GM18870 (cell line): ENCODE results near the gene ARAP3.

Source experiments
- ATAC-seq: cut with Tn5 transposase; IDR thresholded peaks from one replicate; pipeline ENCODE4 v1.9.1; 2021; ENCODE audit warnings: moderate library complexity; ENCODE audit not compliant: unreplicated experiment

ARAP3 gene

DNA sequence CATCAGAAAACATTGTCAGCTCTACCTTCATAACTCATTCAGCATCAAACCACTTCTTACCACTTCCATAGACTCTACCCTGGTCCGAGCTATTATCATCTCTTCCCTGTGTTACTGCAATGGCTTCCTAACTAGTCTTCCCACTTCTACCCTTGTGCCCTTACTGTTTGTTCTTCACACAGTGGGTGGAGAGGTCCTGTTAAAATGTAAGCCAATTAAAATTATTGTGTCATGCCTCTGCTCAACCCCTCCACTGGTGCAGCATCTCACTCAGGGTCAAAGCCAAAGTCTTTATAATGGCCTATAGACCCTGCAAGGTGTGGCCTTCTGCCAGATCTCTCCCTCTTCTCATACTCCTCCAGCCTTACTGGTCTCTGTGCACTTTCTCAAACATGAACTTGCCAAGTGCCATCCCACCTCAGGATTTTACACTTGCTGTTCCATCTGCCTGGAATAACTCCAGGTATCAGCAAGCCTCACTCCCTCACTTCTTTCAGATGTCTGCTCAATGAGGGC, 22.8 kb upstream of the ARAP3 start:
- ATAC-seq, result no peak

DNA sequence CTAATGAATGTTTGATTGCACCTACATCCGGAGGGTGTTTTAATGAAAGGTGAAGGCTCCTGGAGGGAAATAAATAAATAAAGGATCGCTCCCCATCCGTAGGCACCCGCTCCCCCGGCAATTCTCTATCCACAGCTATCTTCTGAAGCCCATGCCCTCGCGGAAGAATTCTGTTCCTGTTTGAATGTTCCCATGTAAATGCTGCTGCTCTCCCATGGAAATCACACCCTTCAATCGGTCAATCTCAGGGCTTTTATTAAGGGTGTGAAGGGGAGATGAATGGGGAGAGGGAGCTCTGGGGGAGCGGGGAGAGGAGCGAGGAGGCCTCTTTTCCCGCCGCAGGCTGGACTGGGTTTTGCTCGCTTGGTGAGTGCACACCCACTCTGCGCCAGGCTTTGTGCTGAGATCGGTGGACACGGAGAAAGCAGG, 21.1 kb upstream of the ARAP3 start:
- ATAC-seq, result no peak

- no peak for ATAC-seq
Observed at GRCh38 chr5:141701360-141702119, 19.5 kb upstream of the ARAP3 start.

- no peak for ATAC-seq
Observed at GRCh38 chr5:141697586-141697985, 15.6 kb upstream of the ARAP3 start.

DNA sequence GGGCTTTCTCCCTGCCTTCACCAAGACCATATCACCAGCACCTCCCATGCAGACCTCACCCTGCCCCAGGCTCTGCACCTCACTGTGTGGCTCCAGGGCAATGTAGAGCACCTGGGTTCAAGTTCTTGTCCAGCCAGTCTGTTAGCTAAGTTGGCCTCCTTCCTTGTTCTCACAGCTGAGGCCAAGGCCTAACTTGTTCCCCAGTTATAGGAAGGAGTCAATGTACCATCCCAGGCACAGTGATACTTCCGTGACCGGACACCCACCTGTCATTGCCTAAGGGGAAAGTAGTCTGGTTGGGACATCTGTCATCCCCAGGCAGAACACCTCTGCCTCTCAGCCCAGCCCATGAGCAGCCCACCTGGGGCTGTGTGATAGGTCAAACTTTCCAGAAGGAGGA, 14.4 kb upstream of the ARAP3 start:
- no peak for ATAC-seq

GRCh38 chr5:141695627-141696215, 13.7 kb upstream of the ARAP3 start:
- ATAC-seq, result no peak

- ATAC-seq, result no peak
Observed at GRCh38 chr5:141694479-141694878, 12.4 kb upstream of the ARAP3 start.

DNA sequence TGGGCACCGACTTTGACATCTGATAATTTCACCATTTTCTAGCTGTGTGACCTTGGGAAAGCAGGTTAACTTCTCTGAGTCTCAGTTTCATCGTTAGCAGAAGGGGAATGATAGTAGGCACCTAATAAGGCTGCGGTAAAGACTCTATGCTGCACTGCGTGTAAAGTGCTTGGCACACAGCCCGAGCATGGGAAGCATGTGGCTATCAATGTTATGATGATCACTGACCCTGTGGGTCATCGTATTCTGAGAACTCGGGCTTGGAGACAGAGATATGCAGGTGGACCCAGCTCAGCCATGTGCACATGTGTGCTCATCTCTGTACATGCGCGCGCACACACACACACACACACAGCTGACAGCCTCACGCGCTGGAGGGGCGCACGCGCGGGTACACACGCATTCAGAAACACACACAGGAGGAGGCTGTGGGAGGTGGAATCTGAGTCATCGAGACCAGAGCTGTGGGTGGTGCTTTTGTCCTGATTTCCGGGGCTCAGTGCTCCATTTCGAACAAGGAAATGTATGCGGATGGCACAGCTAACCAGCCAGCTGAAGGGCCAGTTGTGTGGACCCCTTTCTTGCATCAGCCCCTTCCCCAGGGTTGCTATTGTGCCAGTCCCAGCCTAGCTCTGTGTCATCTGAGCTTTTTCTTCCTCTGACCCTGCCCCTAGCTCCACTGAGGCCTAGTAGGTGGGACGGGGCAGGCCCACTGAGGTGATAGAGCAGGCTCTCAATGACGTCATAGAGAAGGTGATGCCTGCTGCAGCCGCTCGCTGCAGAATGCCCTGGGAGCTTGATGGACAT, 11.1 kb upstream of the ARAP3 start:
- no peak for ATAC-seq

- ATAC-seq, result no peak
Observed at GRCh38 chr5:141692533-141692888, 10.5 kb upstream of the ARAP3 start.

DNA sequence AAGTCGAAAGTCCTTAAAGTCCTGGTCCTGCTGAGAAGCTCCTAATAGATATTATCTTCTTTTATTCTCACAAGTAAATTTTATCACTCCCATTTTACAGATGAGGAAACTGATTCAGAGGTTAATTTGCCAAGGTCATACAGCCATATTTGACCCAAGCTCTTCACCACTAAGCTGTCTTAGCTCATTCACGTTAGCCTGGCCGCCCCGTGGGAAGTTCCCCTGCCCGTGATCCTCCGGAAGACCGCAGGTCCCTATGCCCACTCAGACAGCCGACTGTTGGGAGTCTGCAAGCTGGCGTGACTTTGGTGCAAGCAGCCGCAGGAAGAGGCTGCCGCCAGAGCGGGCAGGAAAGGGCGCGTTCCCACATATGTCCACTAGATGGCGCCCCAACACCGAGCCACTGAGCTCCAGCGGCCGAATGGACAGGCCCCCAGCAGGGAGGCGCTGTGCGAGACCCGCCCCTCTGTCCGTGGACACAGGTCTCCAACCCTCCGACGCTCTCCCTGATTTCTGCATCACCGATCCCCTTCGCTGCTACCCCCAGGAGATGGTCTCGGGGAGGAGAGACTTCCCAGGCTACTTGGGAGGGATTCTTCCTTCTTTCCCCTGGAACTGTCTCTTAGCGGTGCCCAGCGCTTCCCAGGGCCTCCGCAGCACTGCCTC, 10.0 kb upstream of the ARAP3 start:
- ATAC-seq, result peak; percentile 72

DNA sequence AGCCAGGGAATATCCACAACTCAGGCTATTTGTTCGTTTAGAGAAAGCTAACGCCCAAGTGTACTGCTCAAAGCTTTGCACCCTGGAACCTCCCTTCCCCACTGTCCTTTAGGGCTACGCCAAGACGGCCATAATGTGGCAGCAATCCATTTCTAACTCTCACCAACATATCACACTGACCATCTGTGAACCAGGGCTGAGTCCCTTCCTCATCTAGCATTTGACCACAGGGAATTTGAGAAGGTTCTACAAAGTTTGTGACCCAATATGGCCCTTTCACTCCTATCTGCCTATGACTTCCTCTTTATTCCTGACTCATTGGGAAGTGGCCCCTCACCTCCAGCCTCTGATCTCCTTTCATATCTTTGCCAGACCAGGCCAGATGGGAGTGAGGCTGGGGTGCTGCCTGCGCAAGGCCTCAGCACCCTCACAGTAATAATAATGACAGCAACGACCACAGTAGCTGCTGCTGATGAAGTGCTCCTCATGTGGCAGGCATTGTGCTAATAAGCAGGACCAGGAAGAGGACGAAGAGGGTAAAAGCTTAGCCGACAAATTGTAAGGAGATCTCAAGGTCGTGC, 9.3 kb upstream of the ARAP3 start:
- ATAC-seq, result no peak

DNA sequence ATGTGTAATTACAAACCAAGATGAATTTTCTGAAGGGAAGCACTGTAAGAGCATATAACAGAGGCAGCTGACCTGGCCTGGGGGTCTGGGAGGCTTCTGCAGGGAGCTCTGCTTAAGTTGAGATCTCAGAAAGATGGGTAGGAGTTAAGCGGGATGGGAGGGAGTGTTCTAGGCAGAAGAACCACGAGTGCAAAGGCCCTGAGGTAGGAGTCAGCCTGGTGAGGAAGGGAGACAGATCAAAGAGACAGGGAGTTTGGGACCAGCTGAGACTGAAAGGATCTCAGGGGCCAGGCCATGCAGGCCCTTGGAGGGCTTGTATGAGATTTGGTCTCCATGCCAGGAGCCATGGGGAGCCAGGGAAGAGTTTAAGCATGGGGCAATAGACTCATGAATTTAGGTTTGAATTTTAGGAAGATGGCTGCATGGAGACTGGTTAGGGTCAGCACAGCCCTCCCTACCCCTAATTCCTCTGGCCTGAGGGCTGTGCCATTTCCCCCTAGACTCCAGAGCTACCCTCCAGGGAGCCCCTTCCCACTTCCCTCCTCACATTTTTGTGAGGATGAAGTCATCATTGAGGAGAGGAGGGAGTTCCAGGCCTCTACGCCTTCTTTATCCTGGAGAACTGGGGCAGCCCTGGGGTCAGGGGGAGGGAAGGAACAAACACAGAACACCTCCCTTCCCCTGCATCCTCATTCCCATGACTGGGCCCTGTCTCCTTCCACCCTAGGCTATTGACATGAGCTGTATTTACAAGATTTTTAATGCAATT, 4.8 kb upstream of the ARAP3 start:
- no peak for ATAC-seq

- ATAC-seq, result no peak
Observed at GRCh38 chr5:141685591-141685990, 3.6 kb upstream of the ARAP3 start.

DNA sequence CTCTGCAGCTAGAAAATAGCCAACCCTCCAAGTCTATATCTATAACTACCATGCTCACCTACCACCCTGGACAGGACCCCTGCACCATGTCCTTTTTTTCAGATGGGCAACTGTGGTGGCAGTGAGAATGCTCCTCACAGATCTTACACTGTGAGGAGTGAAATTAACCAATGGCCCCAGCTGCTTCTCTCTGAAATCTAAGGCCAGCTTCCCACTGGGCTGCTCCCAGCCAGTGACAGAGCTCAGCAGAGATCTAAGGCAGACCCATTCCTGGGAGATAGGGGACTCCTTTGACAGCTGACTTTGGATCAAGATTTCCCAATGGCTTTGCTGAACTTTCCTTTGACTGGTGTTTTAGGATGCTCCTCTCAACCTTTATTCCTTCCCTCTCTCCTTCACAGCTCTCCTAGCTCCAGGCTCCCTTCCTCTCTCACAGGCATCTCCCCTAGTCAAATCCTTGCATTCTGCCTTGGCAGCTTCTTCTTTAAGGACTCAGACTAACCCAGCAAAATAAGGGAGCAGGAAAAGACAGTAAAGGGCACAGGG, 1.6 kb upstream of the ARAP3 start:
- ATAC-seq, result no peak

GRCh38 chr5:141681295-141681694, 735 bp downstream of the ARAP3 start:
- ATAC-seq, result no peak

GRCh38 chr5:141680751-141681201, 1.3 kb downstream of the ARAP3 start:
- no peak for ATAC-seq

DNA sequence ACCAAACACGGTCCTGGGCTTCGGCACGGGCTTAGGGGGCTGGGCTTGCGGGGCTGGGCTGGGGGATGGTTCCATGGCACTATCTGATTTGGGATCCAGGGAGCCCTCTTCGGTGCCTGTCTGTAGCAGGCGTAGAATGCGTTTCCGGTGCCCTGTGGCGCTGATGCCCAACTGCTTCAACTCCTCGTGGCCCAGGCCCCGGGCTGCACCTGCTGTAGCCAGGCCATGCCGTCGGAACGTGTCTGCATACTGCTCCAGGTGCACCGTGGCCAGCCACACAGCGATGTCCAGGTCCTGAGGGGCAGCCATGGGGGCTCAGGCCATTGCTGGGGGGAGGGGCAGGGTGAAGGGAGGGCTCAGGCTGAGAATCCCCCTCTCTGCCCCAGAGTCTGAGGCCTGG, 1.9 kb downstream of the ARAP3 start:
- ATAC-seq, result no peak

DNA sequence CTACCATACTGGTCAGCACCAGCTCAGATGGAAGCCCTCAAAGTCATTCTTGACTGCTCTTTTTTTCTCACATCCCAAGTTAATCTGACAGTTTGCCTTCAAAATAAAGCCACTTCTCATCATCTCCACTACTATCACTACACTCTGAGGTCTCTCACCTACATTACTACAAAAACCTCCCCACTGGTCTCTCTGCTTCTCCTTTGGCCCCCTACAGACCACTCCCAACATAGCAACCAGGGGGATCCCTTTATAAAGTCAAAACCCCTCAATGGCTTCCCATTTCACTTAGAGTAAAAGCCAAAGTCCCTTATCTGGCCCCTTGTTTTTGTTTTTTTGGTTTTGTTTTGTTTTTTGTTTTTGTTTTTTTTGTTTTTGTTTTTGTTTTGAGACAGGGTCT, 4.6 kb downstream of the ARAP3 start:
- ATAC-seq, result no peak

DNA sequence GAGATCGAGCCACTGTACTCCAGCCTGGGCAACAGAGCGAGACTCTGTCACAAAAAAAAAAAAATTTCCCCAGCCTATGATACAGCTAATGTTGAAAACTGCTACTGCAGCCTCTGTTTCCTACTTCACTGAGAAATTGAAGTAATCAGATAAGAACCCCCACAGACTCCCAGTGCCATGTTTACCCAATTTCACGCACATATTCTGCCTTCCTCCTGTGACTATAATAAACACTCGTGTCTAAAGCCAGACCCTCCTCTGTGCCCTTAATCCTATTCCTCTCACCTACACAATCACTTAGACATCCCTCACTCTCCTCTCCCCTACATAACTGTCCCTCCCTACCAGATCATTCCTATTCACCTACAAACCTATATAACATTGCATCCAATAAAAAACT, 6.4 kb downstream of the ARAP3 start:
- ATAC-seq, result no peak

- no peak for ATAC-seq
Observed at GRCh38 chr5:141674747-141675146, 7.3 kb downstream of the ARAP3 start.
